SK-N-SH (cell line): Measurements from ENCODE around the gene HOXB6.

Source experiments
- EP300 ChIP-seq, 2 experiments: IDR thresholded peaks; 2 replicates each; pipeline versions ENCODE4 v1.4.0 to v1.6.1; 2012; ENCODE audit warnings: borderline replicate concordance in 1 of 2, low read depth in 1 of 2, low read length in 1 of 2
- EZH2phosphoT487 ChIP-seq: fragments of 200-600 bp; sonication (generic); IDR thresholded peaks from 2 replicates; pipeline ENCODE4 v1.6.1; 2017; ENCODE audit warnings: low read depth, mixed run types, mild to moderate bottlenecking, antibody characterized with exemption, moderate library complexity, borderline replicate concordance
- FOXM1 ChIP-seq: IDR thresholded peaks from 2 replicates; pipeline ENCODE4 v1.4.0; 2012; ENCODE audit warnings: low read depth, mild to moderate bottlenecking
- GABPA ChIP-seq: IDR thresholded peaks from 2 replicates; pipeline ENCODE4 v1.4.0; 2012; ENCODE audit warnings: low read depth, mild to moderate bottlenecking
- JUND ChIP-seq: IDR thresholded peaks from 2 replicates; pipeline ENCODE4 v1.4.0; 2012
- NRF1 ChIP-seq: IDR thresholded peaks from 2 replicates; pipeline ENCODE4 v1.6.1; 2012; ENCODE audit warnings: low read depth, mild to moderate bottlenecking, low read length
- POLR2AphosphoS5 ChIP-seq: IDR thresholded peaks from 2 replicates; pipeline ENCODE4 v1.6.1; 2012; ENCODE audit warnings: low read depth, low read length
- RCOR1 ChIP-seq: fragments of 150-350 bp; IDR thresholded peaks from 2 replicates; pipeline ENCODE4 v1.6.1; 2017; ENCODE audit warnings: antibody characterized with exemption, low read length
- RFX5 ChIP-seq: IDR thresholded peaks from 2 replicates; pipeline ENCODE4 v1.6.1; 2012; ENCODE audit warnings: mild to moderate bottlenecking, improper control_type of control experiment, low read length
- YY1 ChIP-seq: IDR thresholded peaks from 2 replicates; pipeline ENCODE4 v1.4.0; 2012; ENCODE audit warnings: low read depth, mild to moderate bottlenecking
- TF ChIP-seq, protein P1 (sequence below): IDR thresholded peaks from 2 replicates; pipeline ENCODE4 v1.6.1; 2012; ENCODE audit warnings: mild to moderate bottlenecking, low read depth, low read length, moderate library complexity
- TF ChIP-seq, protein P2 (sequence below): fragments of 200-600 bp; sonication (generic); IDR thresholded peaks from 2 replicates; pipeline ENCODE4 v1.6.1; 2017; ENCODE audit warnings: antibody characterized with exemption, mild to moderate bottlenecking, moderate library complexity
- TF ChIP-seq, protein P3 (sequence below): IDR thresholded peaks from 2 replicates; pipeline ENCODE4 v1.4.0; 2012; ENCODE audit warnings: low read depth
- TF ChIP-seq, protein P4 (sequence below): IDR thresholded peaks from 2 replicates; pipeline ENCODE4 v1.4.0; 2012; ENCODE audit warnings: low read depth, borderline replicate concordance

DNA sequence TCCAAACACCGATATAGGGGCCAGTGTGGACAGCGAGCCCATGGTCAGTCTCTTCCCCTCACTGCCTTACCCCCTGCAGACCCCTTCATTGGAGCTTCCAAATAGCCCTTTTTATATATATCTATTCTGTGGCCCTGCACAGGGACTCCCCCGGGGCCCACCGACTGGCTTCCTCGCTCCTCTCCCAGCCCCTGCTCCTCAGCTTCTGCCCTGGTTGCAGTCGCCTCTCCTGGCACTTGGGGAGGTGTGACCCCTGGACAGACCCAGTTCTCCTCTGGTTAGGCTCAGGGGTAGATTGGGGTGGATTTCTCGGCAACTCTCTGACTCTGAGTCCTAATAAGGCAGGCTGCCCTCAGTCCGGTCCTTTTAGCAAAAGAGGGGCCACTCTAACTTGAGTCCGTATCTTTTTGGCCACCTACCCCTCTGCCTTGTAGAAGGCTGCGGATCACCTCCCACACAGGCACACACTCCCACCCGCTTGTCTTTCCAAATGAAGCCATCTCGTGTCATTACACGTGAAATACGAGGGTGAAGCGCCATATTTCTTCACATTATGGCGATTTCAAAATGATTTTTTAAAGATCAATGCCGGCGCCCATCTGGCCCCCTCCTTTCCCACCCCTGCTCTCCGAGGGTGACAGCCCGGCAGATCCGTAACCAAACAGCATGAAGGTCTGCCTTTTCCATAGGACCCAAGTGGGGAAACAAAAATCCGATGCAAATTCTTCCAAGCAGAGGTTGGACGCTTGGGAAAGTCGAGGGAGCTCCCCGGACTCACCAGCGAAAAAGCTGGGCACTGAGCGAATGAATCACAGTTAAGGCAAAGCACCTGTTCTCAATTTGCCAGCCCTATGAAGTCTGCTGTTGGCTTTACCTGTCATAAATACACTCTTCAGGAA is 23.1 kb upstream of the HOXB6 start:
- TF ChIP-seq, protein P1, sequence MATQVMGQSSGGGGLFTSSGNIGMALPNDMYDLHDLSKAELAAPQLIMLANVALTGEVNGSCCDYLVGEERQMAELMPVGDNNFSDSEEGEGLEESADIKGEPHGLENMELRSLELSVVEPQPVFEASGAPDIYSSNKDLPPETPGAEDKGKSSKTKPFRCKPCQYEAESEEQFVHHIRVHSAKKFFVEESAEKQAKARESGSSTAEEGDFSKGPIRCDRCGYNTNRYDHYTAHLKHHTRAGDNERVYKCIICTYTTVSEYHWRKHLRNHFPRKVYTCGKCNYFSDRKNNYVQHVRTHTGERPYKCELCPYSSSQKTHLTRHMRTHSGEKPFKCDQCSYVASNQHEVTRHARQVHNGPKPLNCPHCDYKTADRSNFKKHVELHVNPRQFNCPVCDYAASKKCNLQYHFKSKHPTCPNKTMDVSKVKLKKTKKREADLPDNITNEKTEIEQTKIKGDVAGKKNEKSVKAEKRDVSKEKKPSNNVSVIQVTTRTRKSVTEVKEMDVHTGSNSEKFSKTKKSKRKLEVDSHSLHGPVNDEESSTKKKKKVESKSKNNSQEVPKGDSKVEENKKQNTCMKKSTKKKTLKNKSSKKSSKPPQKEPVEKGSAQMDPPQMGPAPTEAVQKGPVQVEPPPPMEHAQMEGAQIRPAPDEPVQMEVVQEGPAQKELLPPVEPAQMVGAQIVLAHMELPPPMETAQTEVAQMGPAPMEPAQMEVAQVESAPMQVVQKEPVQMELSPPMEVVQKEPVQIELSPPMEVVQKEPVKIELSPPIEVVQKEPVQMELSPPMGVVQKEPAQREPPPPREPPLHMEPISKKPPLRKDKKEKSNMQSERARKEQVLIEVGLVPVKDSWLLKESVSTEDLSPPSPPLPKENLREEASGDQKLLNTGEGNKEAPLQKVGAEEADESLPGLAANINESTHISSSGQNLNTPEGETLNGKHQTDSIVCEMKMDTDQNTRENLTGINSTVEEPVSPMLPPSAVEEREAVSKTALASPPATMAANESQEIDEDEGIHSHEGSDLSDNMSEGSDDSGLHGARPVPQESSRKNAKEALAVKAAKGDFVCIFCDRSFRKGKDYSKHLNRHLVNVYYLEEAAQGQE = no peak
- TF ChIP-seq JUND (no peak), POLR2AphosphoS5 (no peak), YY1 (no peak), EP300 (IDR thresholded peaks at IDR 0.05; ENCODE audit: borderline replicate concordance in 1 of 2, low read depth in 1 of 2, low read length in 1 of 2) (no peak), RCOR1 (no peak), RFX5 (no peak), FOXM1 (no peak), NRF1 (no peak), GABPA (no peak), EZH2phosphoT487 (no peak; the same call in 1 of the 2 replicates)
- TF ChIP-seq, protein P2, sequence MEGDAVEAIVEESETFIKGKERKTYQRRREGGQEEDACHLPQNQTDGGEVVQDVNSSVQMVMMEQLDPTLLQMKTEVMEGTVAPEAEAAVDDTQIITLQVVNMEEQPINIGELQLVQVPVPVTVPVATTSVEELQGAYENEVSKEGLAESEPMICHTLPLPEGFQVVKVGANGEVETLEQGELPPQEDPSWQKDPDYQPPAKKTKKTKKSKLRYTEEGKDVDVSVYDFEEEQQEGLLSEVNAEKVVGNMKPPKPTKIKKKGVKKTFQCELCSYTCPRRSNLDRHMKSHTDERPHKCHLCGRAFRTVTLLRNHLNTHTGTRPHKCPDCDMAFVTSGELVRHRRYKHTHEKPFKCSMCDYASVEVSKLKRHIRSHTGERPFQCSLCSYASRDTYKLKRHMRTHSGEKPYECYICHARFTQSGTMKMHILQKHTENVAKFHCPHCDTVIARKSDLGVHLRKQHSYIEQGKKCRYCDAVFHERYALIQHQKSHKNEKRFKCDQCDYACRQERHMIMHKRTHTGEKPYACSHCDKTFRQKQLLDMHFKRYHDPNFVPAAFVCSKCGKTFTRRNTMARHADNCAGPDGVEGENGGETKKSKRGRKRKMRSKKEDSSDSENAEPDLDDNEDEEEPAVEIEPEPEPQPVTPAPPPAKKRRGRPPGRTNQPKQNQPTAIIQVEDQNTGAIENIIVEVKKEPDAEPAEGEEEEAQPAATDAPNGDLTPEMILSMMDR = no peak
- TF ChIP-seq, protein P3, sequence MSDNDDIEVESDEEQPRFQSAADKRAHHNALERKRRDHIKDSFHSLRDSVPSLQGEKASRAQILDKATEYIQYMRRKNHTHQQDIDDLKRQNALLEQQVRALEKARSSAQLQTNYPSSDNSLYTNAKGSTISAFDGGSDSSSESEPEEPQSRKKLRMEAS = no peak
- TF ChIP-seq, protein P4, sequence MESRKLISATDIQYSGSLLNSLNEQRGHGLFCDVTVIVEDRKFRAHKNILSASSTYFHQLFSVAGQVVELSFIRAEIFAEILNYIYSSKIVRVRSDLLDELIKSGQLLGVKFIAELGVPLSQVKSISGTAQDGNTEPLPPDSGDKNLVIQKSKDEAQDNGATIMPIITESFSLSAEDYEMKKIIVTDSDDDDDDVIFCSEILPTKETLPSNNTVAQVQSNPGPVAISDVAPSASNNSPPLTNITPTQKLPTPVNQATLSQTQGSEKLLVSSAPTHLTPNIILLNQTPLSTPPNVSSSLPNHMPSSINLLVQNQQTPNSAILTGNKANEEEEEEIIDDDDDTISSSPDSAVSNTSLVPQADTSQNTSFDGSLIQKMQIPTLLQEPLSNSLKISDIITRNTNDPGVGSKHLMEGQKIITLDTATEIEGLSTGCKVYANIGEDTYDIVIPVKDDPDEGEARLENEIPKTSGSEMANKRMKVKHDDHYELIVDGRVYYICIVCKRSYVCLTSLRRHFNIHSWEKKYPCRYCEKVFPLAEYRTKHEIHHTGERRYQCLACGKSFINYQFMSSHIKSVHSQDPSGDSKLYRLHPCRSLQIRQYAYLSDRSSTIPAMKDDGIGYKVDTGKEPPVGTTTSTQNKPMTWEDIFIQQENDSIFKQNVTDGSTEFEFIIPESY = no peak
